GM12878 (cell line): ENCODE measurements around the gene SNAPC3. TPM values are rescaled to one million over a fixed set of nuclear protein-coding genes. Genes with fewer than 3 reads are reported as not detected.

Source experiments
- BCL11A ChIP-seq: IDR thresholded peaks from 2 replicates; pipeline ENCODE4 v1.6.1; 2011; ENCODE audit warnings: low read depth, low read length
- CBX3 ChIP-seq: fragments of 200-600 bp; sonication (generic); IDR thresholded peaks from 2 replicates; pipeline ENCODE4 v1.6.1; 2016; ENCODE audit warnings: low read depth, borderline replicate concordance
- CHD1 ChIP-seq: IDR thresholded peaks from 2 replicates; pipeline ENCODE4 v1.6.1; 2012; ENCODE audit warnings: low read depth, low read length, improper control_type of control experiment
- DPF2 ChIP-seq: fragments of 450-650 bp; IDR thresholded peaks from 2 replicates; pipeline ENCODE4 v1.6.1; 2017; ENCODE audit warnings: mild to moderate bottlenecking
- EGR1 ChIP-seq, 2 experiments: IDR thresholded peaks; 1 replicate in 1 of 2; 2 replicates in 1 of 2; pipeline ENCODE4 v1.6.1; 2011 to 2012; ENCODE audit warnings: low read depth in 2 of 2, low read length in 2 of 2, borderline replicate concordance in 1 of 2, mild to moderate bottlenecking in 1 of 2, moderate library complexity in 1 of 2
- ESRRA ChIP-seq: IDR thresholded peaks from 2 replicates; pipeline ENCODE4 v1.6.1; 2012; ENCODE audit warnings: mild to moderate bottlenecking, low read length, improper control_type of control experiment
- IRF3 ChIP-seq: fragments of 450-650 bp; IDR thresholded peaks from 2 replicates; pipeline ENCODE4 v1.6.1; 2014; ENCODE audit warnings: mild to moderate bottlenecking
- NFIC ChIP-seq: IDR thresholded peaks from 2 replicates; pipeline ENCODE4 v1.6.1; 2012; ENCODE audit warnings: low read depth, mild to moderate bottlenecking, inconsistent platforms, low read length, moderate library complexity
- PBX3 ChIP-seq: IDR thresholded peaks from 2 replicates; pipeline ENCODE4 v1.6.1; 2011; ENCODE audit warnings: mild to moderate bottlenecking, low read depth, low read length, moderate library complexity; ENCODE audit not compliant: insufficient replicate concordance
- RAD21 ChIP-seq: IDR thresholded peaks from 2 replicates; pipeline ENCODE4 v1.6.1; 2011; ENCODE audit warnings: mild to moderate bottlenecking, low read depth, low read length, moderate library complexity; ENCODE audit not compliant: insufficient read depth
- RB1 ChIP-seq: fragments of 450-650 bp; formaldehyde crosslinking; IDR thresholded peaks from 2 replicates; pipeline ENCODE4 v1.6.1; 2017; ENCODE audit warnings: mild to moderate bottlenecking, borderline replicate concordance
- RFX5 ChIP-seq: IDR thresholded peaks from 2 replicates; pipeline ENCODE4 v1.6.1; 2011; ENCODE audit warnings: low read depth, low read length, improper control_type of control experiment
- SMC3 ChIP-seq: IDR thresholded peaks from 2 replicates; pipeline ENCODE4 v1.6.1; 2011; ENCODE audit warnings: low read length, improper control_type of control experiment, borderline replicate concordance
- SP1 ChIP-seq: IDR thresholded peaks from one replicate; pipeline ENCODE4 v1.6.1; 2011; ENCODE audit warnings: low read depth, low read length
- ZNF592 ChIP-seq: fragments of 450-650 bp; IDR thresholded peaks from 2 replicates; pipeline ENCODE4 v1.6.1; 2017; ENCODE audit warnings: mild to moderate bottlenecking, moderate library complexity
- polyA plus RNA-seq, 11 experiments: library from polyadenylated mRNA; depleted of rRNA in 4 of 11; unstranded in 6 of 11; stranded (reverse) in 5 of 11; fragments of >200 nt; fragmentation: Nextera tagmentation in 4 of 11; fragmentation: Illumina TruSeq in 1 of 11; extraction: Ambion mirVana in 4 of 11; extraction: Trizol in 1 of 11; gene quantifications; 1 replicate in 1 of 11; 2 replicates in 10 of 11; pipeline versions ENCODE4 v1.2.1 to v1.2.3, GENCODE V29; 2011 to 2016; ENCODE audit warnings: inconsistent platforms in 2 of 11, missing spikeins in 2 of 11, low read depth in 1 of 11
- total RNA-seq, 4 experiments: library from RNA; depleted of rRNA in 3 of 4; stranded (reverse); fragments of >200 nt in 3 of 4; fragmentation: Illumina TruSeq in 1 of 4; extraction: Trizol in 1 of 4; gene quantifications; 2 replicates each; pipeline versions ENCODE4 v1.2.1 to v1.2.3, GENCODE V29; 2013 to 2021
- TF ChIP-seq, protein P1 (sequence below): fragments of 450-650 bp; formaldehyde crosslinking; IDR thresholded peaks from 2 replicates; pipeline ENCODE4 v1.4.0; 2022; ENCODE audit warnings: mild to moderate bottlenecking, moderate library complexity
- TF ChIP-seq, protein P2 (sequence below): IDR thresholded peaks from 2 replicates; pipeline ENCODE4 v1.6.1; 2012; ENCODE audit warnings: low read depth, low read length, improper control_type of control experiment

SNAPC3 gene
- total and polyA plus RNA-seq, 10 of the 15 experiments (the other 5 are each of a cell fraction or from before 2014, with no cell fraction given), result 5.7 to 47.4 (median 24.6) TPM

GRCh38 chr9:15510789-15511575 is 88.3 kb downstream of the SNAPC3 start, which contains the start of gene PSIP1 (continued):
- peak; percentile 98 for TF ChIP-seq CHD1
- TF ChIP-seq RFX5, result no peak
- TF ChIP-seq, protein P1, sequence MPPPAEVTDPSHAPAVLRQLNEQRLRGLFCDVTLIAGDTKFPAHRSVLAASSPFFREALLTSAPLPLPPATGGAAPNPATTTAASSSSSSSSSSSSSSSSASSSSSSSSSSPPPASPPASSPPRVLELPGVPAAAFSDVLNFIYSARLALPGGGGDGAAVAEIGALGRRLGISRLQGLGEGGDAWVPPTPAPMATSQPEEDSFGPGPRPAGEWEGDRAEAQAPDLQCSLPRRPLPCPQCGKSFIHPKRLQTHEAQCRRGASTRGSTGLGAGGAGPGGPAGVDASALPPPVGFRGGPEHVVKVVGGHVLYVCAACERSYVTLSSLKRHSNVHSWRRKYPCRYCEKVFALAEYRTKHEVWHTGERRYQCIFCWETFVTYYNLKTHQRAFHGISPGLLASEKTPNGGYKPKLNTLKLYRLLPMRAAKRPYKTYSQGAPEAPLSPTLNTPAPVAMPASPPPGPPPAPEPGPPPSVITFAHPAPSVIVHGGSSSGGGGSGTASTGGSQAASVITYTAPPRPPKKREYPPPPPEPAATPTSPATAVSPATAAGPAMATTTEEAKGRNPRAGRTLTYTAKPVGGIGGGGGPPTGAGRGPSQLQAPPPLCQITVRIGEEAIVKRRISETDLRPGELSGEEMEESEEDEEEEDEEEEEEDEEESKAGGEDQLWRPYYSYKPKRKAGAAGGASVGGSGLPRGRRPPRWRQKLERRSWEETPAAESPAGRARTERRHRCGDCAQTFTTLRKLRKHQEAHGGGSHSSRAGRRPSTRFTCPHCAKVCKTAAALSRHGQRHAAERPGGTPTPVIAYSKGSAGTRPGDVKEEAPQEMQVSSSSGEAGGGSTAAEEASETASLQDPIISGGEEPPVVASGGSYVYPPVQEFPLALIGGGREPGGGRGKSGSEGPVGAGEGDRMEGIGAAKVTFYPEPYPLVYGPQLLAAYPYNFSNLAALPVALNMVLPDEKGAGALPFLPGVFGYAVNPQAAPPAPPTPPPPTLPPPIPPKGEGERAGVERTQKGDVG (CRISPR knock-in tag), result no peak
- TF ChIP-seq RAD21, result no peak; the same call in 1 of the 2 replicates
- TF ChIP-seq NFIC, result peak; percentile 82
- TF ChIP-seq, protein P2, sequence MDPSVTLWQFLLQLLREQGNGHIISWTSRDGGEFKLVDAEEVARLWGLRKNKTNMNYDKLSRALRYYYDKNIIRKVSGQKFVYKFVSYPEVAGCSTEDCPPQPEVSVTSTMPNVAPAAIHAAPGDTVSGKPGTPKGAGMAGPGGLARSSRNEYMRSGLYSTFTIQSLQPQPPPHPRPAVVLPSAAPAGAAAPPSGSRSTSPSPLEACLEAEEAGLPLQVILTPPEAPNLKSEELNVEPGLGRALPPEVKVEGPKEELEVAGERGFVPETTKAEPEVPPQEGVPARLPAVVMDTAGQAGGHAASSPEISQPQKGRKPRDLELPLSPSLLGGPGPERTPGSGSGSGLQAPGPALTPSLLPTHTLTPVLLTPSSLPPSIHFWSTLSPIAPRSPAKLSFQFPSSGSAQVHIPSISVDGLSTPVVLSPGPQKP, result peak; percentile 2; the same call in 1 of the 2 replicates
- TF ChIP-seq IRF3, result no peak
- TF ChIP-seq EGR1 (IDR thresholded peaks at IDR 0.05; ENCODE audit: borderline replicate concordance in 1 of 2, low read depth in 2 of 2, low read length in 2 of 2), result peak in 1 of 2 experiments; percentile 55; a peak in 2 of 3 replicates
- no peak for TF ChIP-seq PBX3
- peak; percentile 66 for TF ChIP-seq SP1
- TF ChIP-seq SMC3, result no peak; the same call in 1 of the 2 replicates
- TF ChIP-seq DPF2, result peak; percentile 94
- peak; percentile 95; the same call in 1 of the 2 replicates for TF ChIP-seq RB1
- TF ChIP-seq BCL11A, result 0 out of 2 replicates have a peak, but pooled peaks have one; percentile 30
- TF ChIP-seq CBX3, result no peak
- no peak for TF ChIP-seq ESRRA
- TF ChIP-seq ZNF592, result no peak
